OCI-LY7 (cell line): ENCODE results near the gene LACRT. TPM values are rescaled to one million over a fixed set of nuclear protein-coding genes. Genes with fewer than 3 reads are reported as not detected.

ENCODE experiments used
- BruUV-seq: library from RNA; stranded (reverse); fragments of 400-500 nt; replicated peaks from 2 replicates; lab custom pipeline; 2021; lab: Mats Ljungman, UMichigan
- CTCF ChIA-PET: fragments of 300-600 bp; sonication (Branson Sonifier 250); formaldehyde crosslinking; loops from one replicate; lab custom pipeline; 2022; ENCODE audit warnings: antibody characterized with exemption; ENCODE audit not compliant: unreplicated experiment; lab: Charles Lee
- POLR2A ChIA-PET: fragments of 300-600 bp; sonication (Branson Sonifier 250); formaldehyde crosslinking; loops from one replicate; lab custom pipeline; 2022; ENCODE audit warnings: antibody characterized with exemption; lab: Charles Lee
- DNase-seq: peaks from one replicate; pipeline ENCODE4 v3.0.0-alpha.2; 2015; ENCODE audit warnings: low spot score
- H2AFZ ChIP-seq: fragments of 200-600 bp; sonication (generic), shearing (Covaris generic); 2 replicates; pipeline ENCODE4 v1.6.1; 2014; ENCODE audit warnings: mild to moderate bottlenecking, antibody characterized with exemption, low read length, moderate library complexity
- H3K27ac ChIP-seq: fragments of 200-600 bp; sonication (generic); 2 replicates; pipeline ENCODE4 v1.5.1; 2014; ENCODE audit warnings: mixed run types, low read depth, mild to moderate bottlenecking, moderate library complexity, low read length, inconsistent platforms; ENCODE audit not compliant: poor library complexity, severe bottlenecking
- H3K36me3 ChIP-seq: fragments of 200-600 bp; sonication (generic); 2 replicates; pipeline ENCODE4 v1.6.1; 2014; ENCODE audit warnings: mild to moderate bottlenecking, antibody characterized with exemption, low read length, moderate library complexity, mixed read lengths; ENCODE audit not compliant: insufficient read depth
- H3K4me1 ChIP-seq: fragments of 200-600 bp; sonication (generic); 2 replicates; pipeline ENCODE4 v1.5.1; 2014; ENCODE audit warnings: mild to moderate bottlenecking, low read length; ENCODE audit not compliant: insufficient read depth, poor library complexity, severe bottlenecking
- H3K4me2 ChIP-seq: fragments of 200-600 bp; sonication (generic); 2 replicates; pipeline ENCODE4 v1.6.1; 2014; ENCODE audit warnings: mild to moderate bottlenecking, low read length
- H3K4me3 ChIP-seq: fragments of 200-600 bp; sonication (generic); 2 replicates; pipeline ENCODE4 v1.5.1; 2014; ENCODE audit warnings: mild to moderate bottlenecking, low read depth, low read length; ENCODE audit not compliant: poor library complexity, severe bottlenecking
- H3K79me2 ChIP-seq: fragments of 200-600 bp; sonication (generic); 2 replicates; pipeline ENCODE4 v1.6.1; 2016; ENCODE audit warnings: low read depth, mild to moderate bottlenecking, low read length, moderate library complexity, mixed read lengths; ENCODE audit not compliant: insufficient read depth
- H3K9me2 ChIP-seq: fragments of 200-600 bp; sonication (generic); 2 replicates; pipeline ENCODE4 v1.6.1; 2016; ENCODE audit warnings: mild to moderate bottlenecking, low read length, mixed read lengths; ENCODE audit not compliant: insufficient read depth
- H3K9me3 ChIP-seq: fragments of 200-600 bp; sonication (generic); 2 replicates; pipeline ENCODE4 v1.6.1; 2014; ENCODE audit warnings: mild to moderate bottlenecking, mixed run types, low read length, mixed read lengths
- H4K20me1 ChIP-seq: fragments of 200-600 bp; sonication (generic); 2 replicates; pipeline ENCODE4 v1.6.1; 2014; ENCODE audit warnings: mild to moderate bottlenecking, antibody characterized with exemption, low read length, moderate library complexity, mixed read lengths; ENCODE audit not compliant: insufficient read depth
- CTCF ChIP-seq: fragments of 200-600 bp; sonication (generic); conservative IDR thresholded peaks from 2 replicates; pipeline ENCODE4 v1.5.1; 2014; ENCODE audit warnings: mild to moderate bottlenecking, antibody characterized with exemption, low read length, moderate library complexity, mixed read lengths
- EZH2phosphoT487 ChIP-seq: fragments of 200-600 bp; sonication (generic); IDR thresholded peaks from 2 replicates; pipeline ENCODE4 v1.6.1; 2018; ENCODE audit warnings: low read depth, borderline replicate concordance, mild to moderate bottlenecking, mixed run types, antibody characterized with exemption, low read length, moderate library complexity, mixed read lengths
- intact Hi-C: fragments of 100-400 bp; cut with micrococcal nuclease; formaldehyde crosslinking; loops from one replicate; pipeline ENCODE4 v1.10.0; 2022; ENCODE audit not compliant: unreplicated experiment
- total RNA-seq, 2 experiments: library from RNA; depleted of rRNA in 1 of 2; stranded (reverse); fragments of >200 nt in 1 of 2; shearing (Covaris generic) in 1 of 2; gene quantifications; 2 replicates each; pipeline ENCODE4 v1.2.3, GENCODE V29; 2014 to 2022

The LACRT gene
- total RNA-seq, 2 experiments from 2014 or later: not detected

- Histone ChIP-seq H3K4me3 (no peak overlapping the region), H2AFZ (no peak overlapping the region), H3K27ac (no peak overlapping the region), H3K4me2 (no peak overlapping the region), H3K79me2 (no peaks in the 10 kb centered on the region), H3K4me1 (no peaks in the 10 kb centered on the region), H3K9me3 (no peaks in the 10 kb centered on the region), H4K20me1 (no peaks in the 10 kb centered on the region), H3K36me3 (no peaks in the 10 kb centered on the region), H3K9me2 (no peaks in the 10 kb centered on the region)
- no TSS peak for BruUV-seq
- intact Hi-C loops: no loop called here
- POLR2A ChIA-PET: no interaction called here
- no peak for DNase-seq
- CTCF ChIA-PET: no interaction called here
- TF ChIP-seq CTCF (no peak), EZH2phosphoT487 (no peak)
Observed at GRCh38 chr12:54616933-54617680, 17.6 kb downstream of the LACRT start.

- Histone ChIP-seq H3K9me2 (no peaks in the 10 kb centered on the region), H2AFZ (no peak overlapping the region), H3K4me3 (no peak overlapping the region), H3K4me2 (no peak overlapping the region), H4K20me1 (no peaks in the 10 kb centered on the region), H3K9me3 (no peaks in the 10 kb centered on the region), H3K27ac (no peak overlapping the region), H3K4me1 (no peaks in the 10 kb centered on the region), H3K79me2 (no peaks in the 10 kb centered on the region), H3K36me3 (no peaks in the 10 kb centered on the region)
- no TSS peak for BruUV-seq
- DNase-seq: no peak
- ChIA-PET POLR2A (no interaction called here), CTCF (no interaction called here)
- TF ChIP-seq CTCF (no peak), EZH2phosphoT487 (no peak)
- intact Hi-C loops: no loop called here
Observed at GRCh38 chr12:54612225-54612750, 22.4 kb downstream of the LACRT start.

DNA sequence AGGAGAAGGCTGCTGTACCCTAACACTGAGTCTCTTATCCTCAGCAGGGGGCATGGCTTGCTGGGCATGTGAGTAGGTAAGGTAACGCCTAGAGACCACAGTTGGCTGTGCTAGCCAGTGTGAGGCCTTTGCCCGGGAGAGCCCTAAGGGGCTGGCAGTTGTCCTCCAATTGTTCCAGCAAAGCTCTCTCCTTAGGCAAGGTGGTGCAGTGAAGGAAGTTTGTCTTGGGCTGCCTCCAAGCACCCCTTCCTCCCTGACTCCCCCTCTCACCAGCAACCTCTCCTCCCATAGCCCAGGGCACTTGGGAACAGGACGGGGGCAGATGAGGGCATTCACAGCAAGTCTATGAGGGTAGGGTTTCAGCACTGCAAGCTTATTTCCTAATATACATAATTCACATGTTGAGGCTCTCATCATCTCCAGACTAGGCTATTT, 23.0 kb downstream of the LACRT start:
- TF ChIP-seq EZH2phosphoT487 (no peak), CTCF (no peak)
- BruUV-seq: no TSS peak
- no peak overlapping the region for H2AFZ ChIP-seq
- CTCF ChIA-PET: no interaction called here
- no peak for DNase-seq
- H3K4me1 ChIP-seq: no peaks in the 10 kb centered on the region
- POLR2A ChIA-PET: no interaction called here
- H3K4me3 ChIP-seq: no peak overlapping the region
- no peak overlapping the region for H3K4me2 ChIP-seq
- H3K9me3 ChIP-seq: no peaks in the 10 kb centered on the region
- intact Hi-C loops: no loop called here
- no peak overlapping the region for H3K27ac ChIP-seq
- no peaks in the 10 kb centered on the region for H3K79me2 ChIP-seq
- H3K9me2 ChIP-seq: no peaks in the 10 kb centered on the region
- H3K36me3 ChIP-seq: no peaks in the 10 kb centered on the region
- no peaks in the 10 kb centered on the region for H4K20me1 ChIP-seq
